ENCODE measurements around the gene MVB12B. TPM values are rescaled to one million over a fixed set of nuclear protein-coding genes. Genes with fewer than 3 reads are reported as not detected.

Gene MVB12B
- total RNA-seq, 1 experiment from 2014 or later, result 10.9 TPM

GRCh38 chr9:126438741-126439401 lies 112.2 kb downstream of the MVB12B start:
- no peak for ATAC-seq

More at GRCh38 chr9:126438741-126439401, 112.2 kb downstream of the MVB12B start:
- H2AFZ ChIP-seq (ENCODE audit: low read depth, low read length, poor library complexity, severe bottlenecking), result no peak overlapping the region
- no peaks in the 10 kb centered on the region for H3K27me3 ChIP-seq (ENCODE audit: insufficient read depth, low read length)
- no peak overlapping the region for H3K4me2 ChIP-seq (ENCODE audit: low read length)
- no peaks in the 10 kb centered on the region for H3K79me2 ChIP-seq (ENCODE audit: insufficient read depth, low read length)
- no peak overlapping the region for H3K9ac ChIP-seq (ENCODE audit: low read length)
- ChIA-PET RAD21 (ENCODE audit: low non-redundant PET in 1 of 2, low total read pairs in 2 of 2, uncharacterized antibody in 2 of 2, unreplicated experiment in 2 of 2) (no interaction called here), CTCF (no interaction called here), POLR2A (no interaction called here)
- H3K4me1 ChIP-seq (ENCODE audit: control insufficient read depth in 1 of 2, insufficient read depth in 2 of 2, low read length in 2 of 2), result no peaks in the 10 kb centered on the region
- H3K9me2 ChIP-seq (ENCODE audit: insufficient read depth), result no peaks in the 10 kb centered on the region
- H3K27ac ChIP-seq (ENCODE audit: low read depth, low read length), result no peak overlapping the region
- no TSS peak for BruUV-seq (replicated peaks)
- TF ChIP-seq ZNF274 (IDR thresholded peaks at IDR 0.05; ENCODE audit: low read depth, low read length) (no peak), SRF (IDR thresholded peaks at IDR 0.05; ENCODE audit: low read depth) (no peak), EGR1 (IDR thresholded peaks at IDR 0.05; ENCODE audit: low read depth) (no peak), JUND (IDR thresholded peaks at IDR 0.05) (no peak), SIN3A (IDR thresholded peaks at IDR 0.05; ENCODE audit: low read depth) (no peak), EZH2phosphoT487 (IDR thresholded peaks at IDR 0.05; ENCODE audit: borderline replicate concordance) (no peak), RAD21 (IDR thresholded peaks at IDR 0.05; ENCODE audit: low read depth) (no peak), CEBPB (IDR thresholded peaks at IDR 0.05; ENCODE audit: low read depth) (no peak), ZBTB33 (IDR thresholded peaks at IDR 0.05; ENCODE audit: extremely low read depth, insufficient replicate concordance, low read length) (no peak), SP1 (IDR thresholded peaks at IDR 0.05; ENCODE audit: low read depth) (no peak), POLR2A (IDR thresholded peaks at IDR 0.05; ENCODE audit: borderline replicate concordance, extremely low read depth, insufficient read depth, insufficient read length) (no peak), FOSL1 (IDR thresholded peaks at IDR 0.05; ENCODE audit: low read depth) (no peak), POLR2AphosphoS5 (IDR thresholded peaks at IDR 0.05; ENCODE audit: low read depth, low read length) (no peak), TCF7L2 (IDR thresholded peaks at IDR 0.05; ENCODE audit: borderline replicate concordance, extremely low read depth, insufficient read depth, insufficient read length) (no peak), EZH2 (IDR thresholded peaks at IDR 0.05) (no peak)
- TF ChIP-seq, protein P1, sequence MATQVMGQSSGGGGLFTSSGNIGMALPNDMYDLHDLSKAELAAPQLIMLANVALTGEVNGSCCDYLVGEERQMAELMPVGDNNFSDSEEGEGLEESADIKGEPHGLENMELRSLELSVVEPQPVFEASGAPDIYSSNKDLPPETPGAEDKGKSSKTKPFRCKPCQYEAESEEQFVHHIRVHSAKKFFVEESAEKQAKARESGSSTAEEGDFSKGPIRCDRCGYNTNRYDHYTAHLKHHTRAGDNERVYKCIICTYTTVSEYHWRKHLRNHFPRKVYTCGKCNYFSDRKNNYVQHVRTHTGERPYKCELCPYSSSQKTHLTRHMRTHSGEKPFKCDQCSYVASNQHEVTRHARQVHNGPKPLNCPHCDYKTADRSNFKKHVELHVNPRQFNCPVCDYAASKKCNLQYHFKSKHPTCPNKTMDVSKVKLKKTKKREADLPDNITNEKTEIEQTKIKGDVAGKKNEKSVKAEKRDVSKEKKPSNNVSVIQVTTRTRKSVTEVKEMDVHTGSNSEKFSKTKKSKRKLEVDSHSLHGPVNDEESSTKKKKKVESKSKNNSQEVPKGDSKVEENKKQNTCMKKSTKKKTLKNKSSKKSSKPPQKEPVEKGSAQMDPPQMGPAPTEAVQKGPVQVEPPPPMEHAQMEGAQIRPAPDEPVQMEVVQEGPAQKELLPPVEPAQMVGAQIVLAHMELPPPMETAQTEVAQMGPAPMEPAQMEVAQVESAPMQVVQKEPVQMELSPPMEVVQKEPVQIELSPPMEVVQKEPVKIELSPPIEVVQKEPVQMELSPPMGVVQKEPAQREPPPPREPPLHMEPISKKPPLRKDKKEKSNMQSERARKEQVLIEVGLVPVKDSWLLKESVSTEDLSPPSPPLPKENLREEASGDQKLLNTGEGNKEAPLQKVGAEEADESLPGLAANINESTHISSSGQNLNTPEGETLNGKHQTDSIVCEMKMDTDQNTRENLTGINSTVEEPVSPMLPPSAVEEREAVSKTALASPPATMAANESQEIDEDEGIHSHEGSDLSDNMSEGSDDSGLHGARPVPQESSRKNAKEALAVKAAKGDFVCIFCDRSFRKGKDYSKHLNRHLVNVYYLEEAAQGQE (IDR thresholded peaks at IDR 0.05; ENCODE audit: low read depth), result no peak
- TF ChIP-seq, protein P2, sequence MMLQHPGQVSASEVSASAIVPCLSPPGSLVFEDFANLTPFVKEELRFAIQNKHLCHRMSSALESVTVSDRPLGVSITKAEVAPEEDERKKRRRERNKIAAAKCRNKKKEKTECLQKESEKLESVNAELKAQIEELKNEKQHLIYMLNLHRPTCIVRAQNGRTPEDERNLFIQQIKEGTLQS (IDR thresholded peaks at IDR 0.05), result no peak
- TF ChIP-seq, protein P3, sequence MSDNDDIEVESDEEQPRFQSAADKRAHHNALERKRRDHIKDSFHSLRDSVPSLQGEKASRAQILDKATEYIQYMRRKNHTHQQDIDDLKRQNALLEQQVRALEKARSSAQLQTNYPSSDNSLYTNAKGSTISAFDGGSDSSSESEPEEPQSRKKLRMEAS (IDR thresholded peaks at IDR 0.05), result no peak
- DNase-seq (ENCODE audit: low read depth, low spot score), result no peak
- no peaks in the 10 kb centered on the region for H4K20me1 ChIP-seq (ENCODE audit: insufficient read depth)
- no peaks in the 10 kb centered on the region for H3K9me3 ChIP-seq (ENCODE audit: control insufficient read depth in 1 of 2, insufficient read depth in 1 of 2, low read depth in 1 of 2, low read length in 2 of 2)
- H3K36me3 ChIP-seq (ENCODE audit: control insufficient read depth in 1 of 2, insufficient read depth in 2 of 2, low read length in 2 of 2), result no peaks in the 10 kb centered on the region
- no peak overlapping the region for H3K4me3 ChIP-seq (replicated peaks in 1 of 2; ENCODE audit: low read depth in 1 of 2, low read length in 2 of 2)
- intact Hi-C loops (cut with micrococcal nuclease), result no loop called here

Measured in HCT116 (cell line).